SK-N-SH (cell line): ENCODE measurements around the gene KNG1.

Source experiments
- CTCF ChIP-seq: fragments of 200-600 bp; sonication (generic); IDR thresholded peaks from 2 replicates; pipeline ENCODE4 v1.6.1; 2017; ENCODE audit warnings: antibody characterized with exemption, mild to moderate bottlenecking, moderate library complexity
- MXI1 ChIP-seq: IDR thresholded peaks from 2 replicates; pipeline ENCODE4 v1.6.1; 2012; ENCODE audit warnings: mild to moderate bottlenecking, low read depth, low read length, improper control_type of control experiment
- POLR2AphosphoS5 ChIP-seq: IDR thresholded peaks from 2 replicates; pipeline ENCODE4 v1.6.1; 2012; ENCODE audit warnings: low read depth, low read length
- RAD21 ChIP-seq: IDR thresholded peaks from 2 replicates; pipeline ENCODE4 v1.6.1; 2012; ENCODE audit warnings: mild to moderate bottlenecking, low read length
- TF ChIP-seq, protein P1 (sequence below): IDR thresholded peaks from 2 replicates; pipeline ENCODE4; 2012

- TF ChIP-seq, protein P1, sequence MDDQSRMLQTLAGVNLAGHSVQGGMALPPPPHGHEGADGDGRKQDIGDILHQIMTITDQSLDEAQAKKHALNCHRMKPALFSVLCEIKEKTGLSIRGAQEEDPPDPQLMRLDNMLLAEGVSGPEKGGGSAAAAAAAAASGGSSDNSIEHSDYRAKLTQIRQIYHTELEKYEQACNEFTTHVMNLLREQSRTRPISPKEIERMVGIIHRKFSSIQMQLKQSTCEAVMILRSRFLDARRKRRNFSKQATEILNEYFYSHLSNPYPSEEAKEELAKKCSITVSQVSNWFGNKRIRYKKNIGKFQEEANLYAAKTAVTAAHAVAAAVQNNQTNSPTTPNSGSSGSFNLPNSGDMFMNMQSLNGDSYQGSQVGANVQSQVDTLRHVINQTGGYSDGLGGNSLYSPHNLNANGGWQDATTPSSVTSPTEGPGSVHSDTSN, result no peak
- no peak for TF ChIP-seq CTCF
- TF ChIP-seq RAD21, result no peak
- TF ChIP-seq MXI1, result no peak
- TF ChIP-seq POLR2AphosphoS5, result no peak
These were observed 46.1 kb upstream of the KNG1 start for GRCh38 chr3:186671051-186671450.
